Measurements from ENCODE around the gene S100A7A. TPM values are rescaled to one million over a fixed set of nuclear protein-coding genes. Genes with fewer than 3 reads are reported as not detected.

The S100A7A gene
- total and polyA plus RNA-seq, 2 of the 13 experiments (the other 11 are each of a cell fraction or from before 2014, with no cell fraction given) = not detected

- TF ChIP-seq TAF15 (IDR thresholded peaks at IDR 0.05; ENCODE audit: low read depth, low read length, poor library complexity, severe bottlenecking) = no peak
- no peak for TF ChIP-seq PAWR (CRISPR knock-in tag; IDR thresholded peaks at IDR 0.05; ENCODE audit: borderline replicate concordance)
- no peak for TF ChIP-seq NRL (CRISPR knock-in tag; IDR thresholded peaks at IDR 0.05; ENCODE audit: borderline replicate concordance)
- TF ChIP-seq ZNF816 (CRISPR knock-in tag; IDR thresholded peaks at IDR 0.05; ENCODE audit: borderline replicate concordance) = no peak
- no peak for TF ChIP-seq HDAC1 (CRISPR knock-in tag; IDR thresholded peaks at IDR 0.05)
- TF ChIP-seq ATF1 (CRISPR knock-in tag; IDR thresholded peaks at IDR 0.05) = peak; percentile 90
- TF ChIP-seq ZSCAN31 (CRISPR knock-in tag; IDR thresholded peaks at IDR 0.05; ENCODE audit: low read depth) = no peak
- no peak; the same call in 1 of the 2 replicates for TF ChIP-seq RFX5 (IDR thresholded peaks at IDR 0.05; ENCODE audit: low read depth, low read length)
- TF ChIP-seq ELF4 (CRISPR knock-in tag; IDR thresholded peaks at IDR 0.05; ENCODE audit: borderline replicate concordance) = no peak
- TF ChIP-seq PATZ1 (CRISPR knock-in tag; IDR thresholded peaks at IDR 0.05) = no peak
- TF ChIP-seq MAFK (conservative IDR thresholded peaks at IDR 0.05 in 1 of 2, IDR thresholded peaks at IDR 0.05 in 1 of 2; ENCODE audit: low read length in 2 of 2) = no peak
- no peak for TF ChIP-seq ZNF598 (CRISPR knock-in tag; IDR thresholded peaks at IDR 0.05; ENCODE audit: borderline replicate concordance)
- no peak for TF ChIP-seq NR1H2 (CRISPR knock-in tag; IDR thresholded peaks at IDR 0.05; ENCODE audit: borderline replicate concordance, low read depth)
- no peak for TF ChIP-seq IRF9 (CRISPR knock-in tag; IDR thresholded peaks at IDR 0.05; ENCODE audit: borderline replicate concordance)
- TF ChIP-seq POGZ (CRISPR knock-in tag; IDR thresholded peaks at IDR 0.05) = no peak
- TF ChIP-seq NR2F1 (CRISPR knock-in tag; IDR thresholded peaks at IDR 0.05) = no peak
- peak; percentile 93 for TF ChIP-seq NKX3-1 (CRISPR knock-in tag; IDR thresholded peaks at IDR 0.05)
- no peak for TF ChIP-seq ATF7-NPFF (CRISPR knock-in tag; IDR thresholded peaks at IDR 0.05; ENCODE audit: low read depth)
- TF ChIP-seq BCL6 (CRISPR knock-in tag; IDR thresholded peaks at IDR 0.05) = no peak
- peak; percentile 66; the same call in 1 of the 2 replicates for TF ChIP-seq ZNF441 (CRISPR knock-in tag; IDR thresholded peaks at IDR 0.05; ENCODE audit: borderline replicate concordance)
- TF ChIP-seq ZNF614 (CRISPR knock-in tag; IDR thresholded peaks at IDR 0.05; ENCODE audit: borderline replicate concordance) = no peak
- TF ChIP-seq ZNF3 (CRISPR knock-in tag; IDR thresholded peaks at IDR 0.05) = no peak
- peak; percentile 49; the same call in 1 of the 2 replicates for TF ChIP-seq THAP11 (CRISPR knock-in tag; IDR thresholded peaks at IDR 0.05)
- no peak for TF ChIP-seq JUND (CRISPR knock-in tag; IDR thresholded peaks at IDR 0.05)
- TF ChIP-seq HOXA9 (CRISPR knock-in tag; IDR thresholded peaks at IDR 0.05; ENCODE audit: borderline replicate concordance) = no peak
- no peak for TF ChIP-seq ZNF879 (CRISPR knock-in tag; IDR thresholded peaks at IDR 0.05)
- TF ChIP-seq TERF1 (CRISPR knock-in tag; IDR thresholded peaks at IDR 0.05) = no peak
- 0 out of 2 replicates have a peak, but pooled peaks have one; percentile 61 for TF ChIP-seq ZSCAN12 (CRISPR knock-in tag; IDR thresholded peaks at IDR 0.05)
These were observed 6.2 kb downstream of the S100A7A start (continued) for GRCh38 chr1:153422450-153423068.
